Neural cell (in vitro differentiated cells): ENCODE measurements around the gene DMGDH.

Source experiments
- EP300 ChIP-seq: fragments of 450-650 bp; conservative IDR thresholded peaks from 2 replicates; pipeline ENCODE4 v1.6.1; 2014; ENCODE audit warnings: antibody characterized with exemption, mild to moderate bottlenecking, moderate library complexity; ENCODE audit not compliant: poor library complexity, severe bottlenecking
- EZH2 ChIP-seq: fragments of 200-600, 300-800 bp; shearing (Covaris generic), sonication (generic); IDR thresholded peaks from 2 replicates; pipeline ENCODE4 v1.6.1; 2014; ENCODE audit warnings: antibody characterized with exemption, low read length, borderline replicate concordance, mild to moderate bottlenecking; ENCODE audit not compliant: insufficient read depth, poor library complexity, severe bottlenecking
- POLR2AphosphoS5 ChIP-seq: IDR thresholded peaks from 2 replicates; pipeline ENCODE4 v1.6.1; 2012
- RAD21 ChIP-seq: fragments of 450-650 bp; conservative IDR thresholded peaks from 2 replicates; pipeline ENCODE4 v1.6.1; 2014; ENCODE audit warnings: antibody characterized with exemption, mild to moderate bottlenecking, moderate library complexity
- TAF1 ChIP-seq: IDR thresholded peaks from 2 replicates; pipeline ENCODE4 v1.6.1; 2012; ENCODE audit warnings: low read depth
- TF ChIP-seq, protein P1 (sequence below): fragments of 450-650 bp; IDR thresholded peaks from 2 replicates; pipeline ENCODE4 v1.5.1; 2014; ENCODE audit warnings: antibody characterized with exemption, mild to moderate bottlenecking, moderate library complexity; ENCODE audit not compliant: poor library complexity, severe bottlenecking
- TF ChIP-seq, protein P2 (sequence below): IDR thresholded peaks from 2 replicates; pipeline ENCODE4 v1.6.1; 2012; ENCODE audit warnings: borderline replicate concordance

DNA sequence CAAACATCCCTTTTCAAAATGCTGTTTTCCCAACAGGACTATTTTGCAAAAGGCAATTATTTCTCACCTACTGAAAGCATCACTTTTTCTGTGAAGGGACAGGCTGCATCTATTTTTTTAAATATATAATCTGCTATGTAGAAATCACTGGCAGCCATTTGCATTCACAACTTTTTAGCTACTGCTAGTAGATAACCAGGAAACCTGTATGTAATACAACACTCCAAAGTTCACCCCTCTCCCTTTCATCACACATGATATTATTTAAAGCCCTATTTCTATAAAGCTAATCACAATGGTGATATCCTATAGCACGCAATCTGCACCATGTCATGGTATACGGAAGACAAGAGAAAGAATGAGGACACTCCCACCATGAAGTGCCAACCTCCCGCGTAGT is 9.8 kb downstream of the DMGDH start:
- TF ChIP-seq, protein P1, sequence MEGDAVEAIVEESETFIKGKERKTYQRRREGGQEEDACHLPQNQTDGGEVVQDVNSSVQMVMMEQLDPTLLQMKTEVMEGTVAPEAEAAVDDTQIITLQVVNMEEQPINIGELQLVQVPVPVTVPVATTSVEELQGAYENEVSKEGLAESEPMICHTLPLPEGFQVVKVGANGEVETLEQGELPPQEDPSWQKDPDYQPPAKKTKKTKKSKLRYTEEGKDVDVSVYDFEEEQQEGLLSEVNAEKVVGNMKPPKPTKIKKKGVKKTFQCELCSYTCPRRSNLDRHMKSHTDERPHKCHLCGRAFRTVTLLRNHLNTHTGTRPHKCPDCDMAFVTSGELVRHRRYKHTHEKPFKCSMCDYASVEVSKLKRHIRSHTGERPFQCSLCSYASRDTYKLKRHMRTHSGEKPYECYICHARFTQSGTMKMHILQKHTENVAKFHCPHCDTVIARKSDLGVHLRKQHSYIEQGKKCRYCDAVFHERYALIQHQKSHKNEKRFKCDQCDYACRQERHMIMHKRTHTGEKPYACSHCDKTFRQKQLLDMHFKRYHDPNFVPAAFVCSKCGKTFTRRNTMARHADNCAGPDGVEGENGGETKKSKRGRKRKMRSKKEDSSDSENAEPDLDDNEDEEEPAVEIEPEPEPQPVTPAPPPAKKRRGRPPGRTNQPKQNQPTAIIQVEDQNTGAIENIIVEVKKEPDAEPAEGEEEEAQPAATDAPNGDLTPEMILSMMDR, result no peak
- TF ChIP-seq POLR2AphosphoS5, result no peak
- no peak for TF ChIP-seq EZH2
- TF ChIP-seq TAF1, result no peak
- TF ChIP-seq EP300, result no peak
- TF ChIP-seq, protein P2, sequence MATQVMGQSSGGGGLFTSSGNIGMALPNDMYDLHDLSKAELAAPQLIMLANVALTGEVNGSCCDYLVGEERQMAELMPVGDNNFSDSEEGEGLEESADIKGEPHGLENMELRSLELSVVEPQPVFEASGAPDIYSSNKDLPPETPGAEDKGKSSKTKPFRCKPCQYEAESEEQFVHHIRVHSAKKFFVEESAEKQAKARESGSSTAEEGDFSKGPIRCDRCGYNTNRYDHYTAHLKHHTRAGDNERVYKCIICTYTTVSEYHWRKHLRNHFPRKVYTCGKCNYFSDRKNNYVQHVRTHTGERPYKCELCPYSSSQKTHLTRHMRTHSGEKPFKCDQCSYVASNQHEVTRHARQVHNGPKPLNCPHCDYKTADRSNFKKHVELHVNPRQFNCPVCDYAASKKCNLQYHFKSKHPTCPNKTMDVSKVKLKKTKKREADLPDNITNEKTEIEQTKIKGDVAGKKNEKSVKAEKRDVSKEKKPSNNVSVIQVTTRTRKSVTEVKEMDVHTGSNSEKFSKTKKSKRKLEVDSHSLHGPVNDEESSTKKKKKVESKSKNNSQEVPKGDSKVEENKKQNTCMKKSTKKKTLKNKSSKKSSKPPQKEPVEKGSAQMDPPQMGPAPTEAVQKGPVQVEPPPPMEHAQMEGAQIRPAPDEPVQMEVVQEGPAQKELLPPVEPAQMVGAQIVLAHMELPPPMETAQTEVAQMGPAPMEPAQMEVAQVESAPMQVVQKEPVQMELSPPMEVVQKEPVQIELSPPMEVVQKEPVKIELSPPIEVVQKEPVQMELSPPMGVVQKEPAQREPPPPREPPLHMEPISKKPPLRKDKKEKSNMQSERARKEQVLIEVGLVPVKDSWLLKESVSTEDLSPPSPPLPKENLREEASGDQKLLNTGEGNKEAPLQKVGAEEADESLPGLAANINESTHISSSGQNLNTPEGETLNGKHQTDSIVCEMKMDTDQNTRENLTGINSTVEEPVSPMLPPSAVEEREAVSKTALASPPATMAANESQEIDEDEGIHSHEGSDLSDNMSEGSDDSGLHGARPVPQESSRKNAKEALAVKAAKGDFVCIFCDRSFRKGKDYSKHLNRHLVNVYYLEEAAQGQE, result no peak
- no peak for TF ChIP-seq RAD21
